DMS153 (cell line): ENCODE results near the gene MORC1.
A peak's percentile ranks its signal among the peaks of the same experiment; 100 is the strongest.

Source experiments
- DNase-seq: peaks from one replicate; lab custom pipeline; 2025; lab: John Stamatoyannopoulos, UW

Gene MORC1

GRCh38 chr3:108940166-108940565 lies 177.8 kb downstream of the MORC1 start:
- DNase-seq: no peak

DNA sequence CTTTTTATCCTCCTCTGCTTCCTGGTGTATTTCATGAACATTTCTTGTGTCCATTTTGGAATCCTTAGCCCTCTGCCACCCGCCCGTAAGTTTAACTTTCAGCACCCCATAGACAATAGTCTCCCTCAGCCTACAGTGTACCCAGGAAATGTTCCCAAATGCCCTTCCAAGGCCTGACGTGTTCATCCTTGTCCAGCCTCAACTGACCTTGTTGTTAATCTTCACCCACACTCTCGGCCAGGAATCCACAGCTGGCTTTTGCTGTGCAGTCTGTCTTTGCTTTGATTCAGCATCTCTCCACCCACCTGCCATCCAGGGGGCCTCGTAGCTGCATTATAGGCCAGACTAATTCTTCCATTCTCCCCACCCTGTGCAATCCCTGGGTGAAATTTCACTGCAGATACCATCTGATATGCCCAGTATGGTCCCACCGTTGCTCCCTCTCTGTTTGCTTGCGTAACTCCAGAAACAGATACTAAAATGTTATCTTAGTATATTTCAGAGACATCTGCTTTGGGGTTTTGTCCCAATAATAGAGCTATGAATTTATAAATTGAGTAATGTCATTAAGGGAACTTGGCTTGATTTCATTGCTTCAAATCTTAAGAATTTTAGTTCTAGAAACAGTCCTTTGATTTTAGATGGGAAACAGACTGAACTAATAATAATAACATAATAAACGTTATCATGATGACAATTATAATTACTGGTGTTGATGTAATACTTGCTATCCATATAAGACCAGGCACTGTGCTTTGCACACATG lies 180.8 kb downstream of the MORC1 start:
- DNase-seq: no peak

- DNase-seq: no peak
These were observed 186.9 kb downstream of the MORC1 start for GRCh38 chr3:108931035-108931434.

DNA sequence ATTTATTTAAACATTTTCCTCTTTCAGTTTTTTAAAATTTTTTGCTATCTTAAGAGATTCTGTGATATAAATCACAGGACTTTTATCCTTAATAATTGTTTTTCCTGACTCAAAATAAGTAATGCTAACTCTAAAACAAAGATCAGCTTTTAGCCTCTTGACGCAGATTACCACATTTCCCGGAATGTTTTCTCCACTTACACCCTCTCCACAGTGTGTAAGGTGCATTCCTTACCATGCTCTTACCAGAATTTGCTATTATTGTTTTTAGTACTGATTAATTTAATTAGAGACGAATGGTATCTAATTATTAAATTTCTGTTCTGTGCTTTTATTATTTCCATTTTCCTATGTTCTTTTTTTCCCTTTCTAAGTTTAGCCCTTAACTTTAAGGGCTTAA lies 199.1 kb downstream of the MORC1 start:
- no peak for DNase-seq

GRCh38 chr3:108914774-108915641 lies 202.9 kb downstream of the MORC1 start:
- peak; percentile 30 for DNase-seq

DNA sequence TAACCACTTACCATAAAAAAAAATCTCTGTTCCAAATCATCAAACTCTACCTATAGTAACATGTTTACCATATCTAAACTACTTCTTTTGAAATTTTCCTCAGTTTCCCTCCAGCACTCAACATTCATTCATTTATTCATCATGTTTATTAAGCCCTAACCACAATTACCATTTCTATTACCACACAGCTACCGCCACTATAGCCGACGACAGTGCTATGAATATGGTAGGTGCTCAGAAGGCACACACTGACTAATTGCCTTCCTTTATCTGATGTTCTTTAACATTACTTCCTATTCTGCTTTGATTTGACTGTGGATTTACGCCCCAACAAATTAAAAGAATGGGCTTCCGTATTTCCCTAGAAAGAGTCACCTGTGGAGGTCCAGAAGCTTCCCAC lies 208.1 kb downstream of the MORC1 start:
- DNase-seq: no peak
